ENCODE data around the gene GMDS. TPM values are rescaled to one million over a fixed set of nuclear protein-coding genes. Genes with fewer than 3 reads are reported as not detected.

Gene GMDS
- total and polyA plus RNA-seq, 2 experiments from 2014 or later: 6.3 to 17.7 TPM

DNA sequence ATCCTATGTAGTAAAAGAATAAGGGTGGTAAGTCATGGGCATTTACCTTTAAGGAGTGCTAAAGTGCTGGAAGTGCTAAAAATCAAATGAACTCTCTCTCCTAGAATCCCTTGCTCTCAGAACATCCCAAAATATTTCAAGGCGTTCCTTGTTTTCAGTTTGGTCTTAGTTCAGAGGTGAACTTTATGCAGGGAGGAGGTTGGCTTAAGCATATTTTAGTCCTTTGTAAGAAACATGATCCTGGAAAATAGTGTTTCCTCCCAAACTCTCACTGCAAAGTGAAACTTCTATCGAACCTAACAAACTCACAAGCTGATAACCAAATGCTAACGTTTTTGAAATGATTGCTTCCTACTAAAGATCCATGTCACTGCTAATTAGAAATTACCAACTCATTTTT is 404.3 kb downstream of the GMDS start:
- Histone ChIP-seq H3K27ac (no peak overlapping the region), H3K36me3 (no peaks in the 10 kb centered on the region), H3K4me1 (ENCODE audit: low read depth) (no peaks in the 10 kb centered on the region), H3K4me3 (no peak overlapping the region), H3K9me3 (ENCODE audit: low read depth) (peaks cover 4% of the 10 kb centered on the region), H3K27me3 (peaks cover 2% of the 10 kb centered on the region)
- no peak for DNase-seq (ENCODE audit: low read depth in 1 of 2, low spot score in 1 of 2)
- TF ChIP-seq, protein P1, sequence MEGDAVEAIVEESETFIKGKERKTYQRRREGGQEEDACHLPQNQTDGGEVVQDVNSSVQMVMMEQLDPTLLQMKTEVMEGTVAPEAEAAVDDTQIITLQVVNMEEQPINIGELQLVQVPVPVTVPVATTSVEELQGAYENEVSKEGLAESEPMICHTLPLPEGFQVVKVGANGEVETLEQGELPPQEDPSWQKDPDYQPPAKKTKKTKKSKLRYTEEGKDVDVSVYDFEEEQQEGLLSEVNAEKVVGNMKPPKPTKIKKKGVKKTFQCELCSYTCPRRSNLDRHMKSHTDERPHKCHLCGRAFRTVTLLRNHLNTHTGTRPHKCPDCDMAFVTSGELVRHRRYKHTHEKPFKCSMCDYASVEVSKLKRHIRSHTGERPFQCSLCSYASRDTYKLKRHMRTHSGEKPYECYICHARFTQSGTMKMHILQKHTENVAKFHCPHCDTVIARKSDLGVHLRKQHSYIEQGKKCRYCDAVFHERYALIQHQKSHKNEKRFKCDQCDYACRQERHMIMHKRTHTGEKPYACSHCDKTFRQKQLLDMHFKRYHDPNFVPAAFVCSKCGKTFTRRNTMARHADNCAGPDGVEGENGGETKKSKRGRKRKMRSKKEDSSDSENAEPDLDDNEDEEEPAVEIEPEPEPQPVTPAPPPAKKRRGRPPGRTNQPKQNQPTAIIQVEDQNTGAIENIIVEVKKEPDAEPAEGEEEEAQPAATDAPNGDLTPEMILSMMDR (IDR thresholded peaks at IDR 0.05; ENCODE audit: low read depth, low read length): no peak

DNA sequence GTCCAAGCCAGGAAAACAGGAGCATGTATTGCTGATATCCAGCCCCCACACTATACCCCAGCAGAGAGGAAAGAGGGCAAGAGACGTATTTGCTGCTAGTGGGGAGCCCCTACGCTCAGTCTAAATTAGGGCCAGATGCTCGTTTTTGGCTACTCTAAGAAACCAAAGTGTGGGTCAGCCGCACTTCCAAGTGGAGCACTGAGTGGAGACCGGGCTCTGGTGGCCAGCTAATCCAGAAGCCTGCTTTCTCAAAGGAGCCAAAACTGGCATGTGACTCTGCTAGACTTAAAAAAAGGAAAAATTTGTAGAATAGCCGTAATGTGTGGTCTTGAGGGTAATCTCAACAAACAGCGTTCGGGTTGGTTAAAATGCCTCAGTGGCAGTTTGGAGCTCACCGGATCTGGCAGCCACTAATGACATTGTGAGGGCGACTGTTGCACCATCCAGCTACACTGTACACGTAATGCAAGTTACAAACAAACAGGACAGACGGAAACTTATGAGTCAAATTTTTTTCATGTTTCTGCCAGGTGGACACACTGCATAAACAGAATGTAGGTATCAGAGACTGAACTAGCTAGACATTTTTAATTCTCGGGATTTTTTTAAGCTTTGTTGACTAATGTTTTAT is 404.8 kb downstream of the GMDS start:
- Histone ChIP-seq H3K36me3 (no peaks in the 10 kb centered on the region), H3K4me3 (no peak overlapping the region), H3K27ac (no peak overlapping the region), H3K9me3 (ENCODE audit: low read depth) (peaks cover 4% of the 10 kb centered on the region), H3K4me1 (ENCODE audit: low read depth) (no peaks in the 10 kb centered on the region), H3K27me3 (peaks cover 2% of the 10 kb centered on the region)
- TF ChIP-seq, protein P1 (IDR thresholded peaks at IDR 0.05; ENCODE audit: low read depth, low read length): no peak
- DNase-seq (ENCODE audit: low read depth in 1 of 2, low spot score in 1 of 2): no peak

DNA sequence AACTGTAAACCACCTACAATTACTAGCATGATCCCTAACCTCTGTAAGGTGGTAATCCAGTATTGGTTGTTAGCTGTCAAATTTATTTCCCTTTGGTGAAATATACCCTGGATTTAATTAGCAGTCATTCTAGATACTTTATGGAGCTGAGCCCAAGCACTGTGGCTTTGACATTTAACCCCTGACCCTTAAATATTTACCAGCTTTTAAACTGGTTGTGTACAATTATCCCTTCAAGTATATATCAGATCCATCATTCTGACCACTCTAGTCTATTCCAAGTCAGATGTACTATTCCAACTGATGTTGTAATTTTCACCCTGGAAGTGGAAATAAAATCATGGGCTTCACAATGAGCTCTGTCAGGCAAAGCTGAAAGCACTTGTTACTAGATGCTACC is 406.0 kb downstream of the GMDS start:
- Histone ChIP-seq H3K36me3 (no peaks in the 10 kb centered on the region), H3K9me3 (ENCODE audit: low read depth) (no peaks in the 10 kb centered on the region), H3K4me1 (ENCODE audit: low read depth) (no peaks in the 10 kb centered on the region), H3K4me3 (no peak overlapping the region), H3K27me3 (peaks cover 2% of the 10 kb centered on the region), H3K27ac (no peak overlapping the region)
- TF ChIP-seq, protein P1 (IDR thresholded peaks at IDR 0.05; ENCODE audit: low read depth, low read length): no peak
- no peak for DNase-seq (ENCODE audit: low read depth in 1 of 2, low spot score in 1 of 2)

DNA sequence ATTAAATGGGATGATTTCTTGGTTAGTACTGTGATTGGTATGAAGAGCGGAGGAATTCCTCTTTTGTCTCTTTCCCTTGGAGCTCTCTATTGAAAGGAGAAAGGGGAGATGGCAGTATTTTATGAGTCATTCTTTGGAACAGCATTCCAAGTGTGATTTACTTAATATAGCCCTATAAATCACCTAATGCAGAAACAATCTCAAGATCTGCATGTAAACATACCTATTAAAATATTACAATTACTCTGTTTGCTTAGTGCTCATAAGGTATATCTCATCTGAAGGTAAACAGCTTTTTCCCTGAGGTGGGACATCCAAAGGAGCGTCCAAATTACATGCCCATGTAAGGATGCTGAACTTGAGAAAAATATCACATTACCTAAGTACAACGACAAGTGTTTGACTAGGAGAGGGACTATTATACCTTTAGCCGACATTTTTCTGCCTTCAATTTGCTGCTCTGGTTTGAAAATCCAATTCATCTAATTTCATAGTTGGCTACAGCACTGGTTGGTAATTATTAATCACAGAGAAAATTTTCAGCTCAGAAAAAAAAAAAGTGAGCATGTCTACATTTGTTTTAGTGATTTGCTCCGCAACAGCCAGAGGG is 406.7 kb downstream of the GMDS start:
- Histone ChIP-seq H3K27me3 (peaks cover 2% of the 10 kb centered on the region), H3K4me1 (ENCODE audit: low read depth) (no peaks in the 10 kb centered on the region), H3K36me3 (no peaks in the 10 kb centered on the region), H3K9me3 (ENCODE audit: low read depth) (no peaks in the 10 kb centered on the region), H3K4me3 (no peak overlapping the region), H3K27ac (no peak overlapping the region)
- TF ChIP-seq, protein P1 (IDR thresholded peaks at IDR 0.05; ENCODE audit: low read depth, low read length): no peak
- no peak for DNase-seq (ENCODE audit: low read depth in 1 of 2, low spot score in 1 of 2)

DNA sequence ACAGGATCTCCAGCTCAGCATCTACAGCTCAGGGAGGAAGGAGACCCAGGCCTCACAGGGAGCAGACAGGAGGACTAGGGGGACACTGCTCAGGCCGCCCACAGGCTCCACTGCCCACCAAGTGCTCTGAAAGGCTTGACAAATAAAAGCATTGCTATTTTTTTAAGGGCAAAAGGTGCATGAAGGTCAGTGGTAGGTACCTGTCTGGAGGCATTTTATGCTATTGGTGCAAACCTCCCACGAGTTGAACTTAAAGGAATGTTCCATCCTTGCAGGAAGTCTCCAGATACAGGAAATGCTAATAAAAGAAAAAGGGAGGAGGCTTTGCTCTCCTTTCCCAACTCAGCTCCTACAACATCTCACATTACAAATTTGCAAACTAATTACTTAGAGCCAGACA is 407.6 kb downstream of the GMDS start:
- H3K4me1 ChIP-seq (ENCODE audit: low read depth): no peaks in the 10 kb centered on the region
- H3K27ac ChIP-seq: no peak overlapping the region
- no peaks in the 10 kb centered on the region for H3K9me3 ChIP-seq (ENCODE audit: low read depth)
- H3K36me3 ChIP-seq: no peaks in the 10 kb centered on the region
- no peak for DNase-seq (ENCODE audit: low read depth in 1 of 2, low spot score in 1 of 2)
- TF ChIP-seq, protein P1 (IDR thresholded peaks at IDR 0.05; ENCODE audit: low read depth, low read length): no peak
- peaks cover 2% of the 10 kb centered on the region for H3K27me3 ChIP-seq
- H3K4me3 ChIP-seq: no peak overlapping the region
